GM21737 (cell line): Measurements from ENCODE around the gene SEPTIN12.
A peak's percentile ranks its signal among the peaks of the same experiment; 100 is the strongest.

ENCODE experiments used
- ATAC-seq: cut with Tn5 transposase; IDR thresholded peaks from one replicate; pipeline ENCODE4 v1.9.1; 2021; ENCODE audit warnings: mild to moderate bottlenecking, moderate library complexity; ENCODE audit not compliant: unreplicated experiment

The SEPTIN12 gene

GRCh38 chr16:4734063-4734729 lies 53.9 kb downstream of the SEPTIN12 start, which contains the start of the genes ANKS3 and DNAAF8:
Gene ANKS3, minus strand, starts transcription at chr16:4734271. Its CDS starts 4,122 bp downstream, at chr16:4730149.
Gene DNAAF8, plus strand, starts transcription at chr16:4734537. Its CDS starts 1,978 bp downstream, at chr16:4736515.
- peak; percentile 69 for ATAC-seq

- ATAC-seq = peak; percentile 4
Measured at GRCh38 chr16:4733747-4734062, 54.4 kb downstream of the SEPTIN12 start.

GRCh38 chr16:4733211-4733742 lies 54.9 kb downstream of the SEPTIN12 start:
- ATAC-seq = no peak

- no peak for ATAC-seq
Measured at GRCh38 chr16:4729876-4730275, 58.3 kb downstream of the SEPTIN12 start.

- no peak for ATAC-seq
Measured at GRCh38 chr16:4728676-4729075, 59.5 kb downstream of the SEPTIN12 start.
